Retinal pigment epithelial cell (primary cell): ENCODE measurements around the gene CUX1.

Source experiments
- DNase-seq: peaks from one replicate; pipeline ENCODE4 v3.0.0-alpha.2; 2010; ENCODE audit warnings: low read depth
- H3K4me3 ChIP-seq: 2 replicates; pipeline ENCODE4 v1.5.1; 2011; ENCODE audit warnings: mild to moderate bottlenecking, low read length, control low read depth, moderate library complexity
- TF ChIP-seq, protein P1 (sequence below): conservative IDR thresholded peaks from 2 replicates; pipeline ENCODE4 v1.5.1; 2011; ENCODE audit warnings: low read depth, low read length, control low read depth, inconsistent platforms

Gene CUX1

DNA sequence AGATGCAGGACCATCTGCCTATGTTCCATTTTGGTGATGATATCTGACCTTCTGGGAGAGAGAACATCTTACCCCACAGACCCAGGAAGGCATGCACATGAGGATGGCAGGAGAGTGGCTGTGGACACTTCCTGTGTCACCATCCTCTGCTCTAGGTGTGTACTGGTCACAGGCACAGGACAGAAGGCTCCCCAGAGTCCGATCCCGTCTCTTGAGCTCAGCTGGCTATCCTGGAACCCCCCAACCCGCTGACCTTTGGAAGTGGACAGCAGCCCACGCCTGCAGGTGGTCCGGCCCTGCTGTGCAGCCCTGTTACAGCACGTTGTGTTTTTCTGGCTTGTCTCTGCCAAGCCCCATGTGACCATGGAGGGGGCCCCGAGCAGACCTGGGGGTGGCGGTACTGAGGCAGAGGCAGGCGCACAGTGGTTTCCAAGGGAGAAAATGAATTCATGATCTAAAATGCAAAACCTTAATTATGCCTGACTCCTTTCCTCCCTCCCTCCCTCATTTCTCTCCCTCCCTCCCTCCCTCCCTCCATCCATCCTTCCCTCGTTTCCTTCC is 178.8 kb downstream of the CUX1 start:
- H3K4me3 ChIP-seq = no peak overlapping the region
- TF ChIP-seq, protein P1, sequence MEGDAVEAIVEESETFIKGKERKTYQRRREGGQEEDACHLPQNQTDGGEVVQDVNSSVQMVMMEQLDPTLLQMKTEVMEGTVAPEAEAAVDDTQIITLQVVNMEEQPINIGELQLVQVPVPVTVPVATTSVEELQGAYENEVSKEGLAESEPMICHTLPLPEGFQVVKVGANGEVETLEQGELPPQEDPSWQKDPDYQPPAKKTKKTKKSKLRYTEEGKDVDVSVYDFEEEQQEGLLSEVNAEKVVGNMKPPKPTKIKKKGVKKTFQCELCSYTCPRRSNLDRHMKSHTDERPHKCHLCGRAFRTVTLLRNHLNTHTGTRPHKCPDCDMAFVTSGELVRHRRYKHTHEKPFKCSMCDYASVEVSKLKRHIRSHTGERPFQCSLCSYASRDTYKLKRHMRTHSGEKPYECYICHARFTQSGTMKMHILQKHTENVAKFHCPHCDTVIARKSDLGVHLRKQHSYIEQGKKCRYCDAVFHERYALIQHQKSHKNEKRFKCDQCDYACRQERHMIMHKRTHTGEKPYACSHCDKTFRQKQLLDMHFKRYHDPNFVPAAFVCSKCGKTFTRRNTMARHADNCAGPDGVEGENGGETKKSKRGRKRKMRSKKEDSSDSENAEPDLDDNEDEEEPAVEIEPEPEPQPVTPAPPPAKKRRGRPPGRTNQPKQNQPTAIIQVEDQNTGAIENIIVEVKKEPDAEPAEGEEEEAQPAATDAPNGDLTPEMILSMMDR = no peak
- DNase-seq = no peak

DNA sequence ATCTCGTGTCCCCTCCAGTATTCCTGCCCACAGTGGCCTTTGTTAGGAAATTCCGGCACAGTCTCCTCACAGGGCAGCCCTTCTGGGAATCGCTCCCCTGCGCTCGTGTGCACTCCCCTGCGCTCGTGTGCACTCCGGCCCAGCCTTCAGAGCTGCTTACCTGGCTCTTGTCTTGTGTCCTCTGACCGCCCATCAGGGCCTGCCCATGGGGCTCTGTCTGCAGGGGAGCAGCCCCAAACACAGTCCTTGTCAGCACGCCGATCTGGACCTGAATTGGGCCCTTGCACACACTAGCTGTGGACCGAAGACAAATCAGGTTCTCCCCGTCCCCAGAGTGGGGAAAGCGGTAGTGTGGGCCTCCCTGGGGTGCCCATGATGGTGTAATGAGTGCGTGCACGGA is 179.4 kb downstream of the CUX1 start:
- TF ChIP-seq, protein P1 = no peak
- H3K4me3 ChIP-seq = no peak overlapping the region
- DNase-seq = no peak

DNA sequence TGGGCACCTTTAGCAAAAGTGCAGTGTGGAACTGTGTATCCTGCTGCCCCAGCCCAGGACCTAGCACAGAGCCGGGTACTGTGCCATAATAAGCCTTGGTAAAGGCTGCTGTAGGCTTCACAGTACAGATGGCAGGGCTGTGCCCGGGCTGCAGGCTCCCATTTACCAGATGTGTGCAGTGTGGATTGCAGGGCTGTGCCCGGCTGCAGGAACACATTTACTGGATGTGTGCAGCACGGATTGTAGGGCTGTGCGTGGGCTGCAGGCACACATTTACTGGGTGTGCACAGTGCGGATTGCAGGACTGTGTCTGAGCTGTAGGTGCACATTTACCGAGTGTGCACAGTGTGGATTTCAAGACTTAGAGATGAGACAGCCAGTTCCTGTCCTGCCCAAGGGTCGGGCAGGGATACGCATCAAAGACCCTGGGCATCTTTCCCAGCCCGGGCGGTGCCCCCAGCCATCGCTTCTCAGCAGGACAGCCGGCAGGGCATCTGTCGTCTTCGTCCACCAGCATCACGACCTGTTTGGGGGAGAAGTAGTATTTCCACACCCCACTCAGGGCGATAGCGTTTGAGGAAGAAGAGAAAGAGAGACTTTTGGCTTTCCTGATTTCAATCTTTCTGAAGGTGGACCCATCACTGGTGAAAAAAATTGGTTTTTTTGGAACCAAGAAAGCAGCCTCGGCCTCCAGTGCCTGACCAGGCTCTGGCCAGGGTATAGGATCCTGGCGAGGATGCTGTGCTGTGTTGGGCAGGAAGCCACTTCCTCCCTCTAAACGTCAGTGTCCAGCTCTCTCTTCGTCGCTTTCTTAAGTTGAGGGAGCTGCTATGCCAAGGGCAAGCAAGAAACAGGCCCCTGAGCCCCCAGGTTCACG is 180.8 kb downstream of the CUX1 start:
- TF ChIP-seq, protein P1 = no peak
- DNase-seq = no peak
- no peak overlapping the region for H3K4me3 ChIP-seq

DNA sequence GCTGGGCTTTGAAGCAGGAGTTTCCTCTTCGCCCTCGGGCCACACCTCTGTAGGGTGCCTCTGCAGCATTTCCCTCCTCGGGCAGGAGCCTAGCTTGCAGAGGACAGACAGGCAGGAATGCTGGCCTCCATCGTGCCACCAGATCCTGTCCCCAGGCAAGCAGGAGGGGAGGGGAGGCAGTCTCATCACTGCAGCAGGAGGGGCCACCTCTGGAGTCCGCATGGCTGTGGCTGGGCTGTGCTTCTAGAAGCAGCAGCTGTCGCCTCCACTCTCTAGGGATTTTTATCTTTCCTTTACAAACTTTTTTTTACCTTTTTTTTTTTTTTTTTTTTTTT is 181.4 kb downstream of the CUX1 start:
- TF ChIP-seq, protein P1 = no peak
- H3K4me3 ChIP-seq = no peak overlapping the region
- no peak for DNase-seq

DNA sequence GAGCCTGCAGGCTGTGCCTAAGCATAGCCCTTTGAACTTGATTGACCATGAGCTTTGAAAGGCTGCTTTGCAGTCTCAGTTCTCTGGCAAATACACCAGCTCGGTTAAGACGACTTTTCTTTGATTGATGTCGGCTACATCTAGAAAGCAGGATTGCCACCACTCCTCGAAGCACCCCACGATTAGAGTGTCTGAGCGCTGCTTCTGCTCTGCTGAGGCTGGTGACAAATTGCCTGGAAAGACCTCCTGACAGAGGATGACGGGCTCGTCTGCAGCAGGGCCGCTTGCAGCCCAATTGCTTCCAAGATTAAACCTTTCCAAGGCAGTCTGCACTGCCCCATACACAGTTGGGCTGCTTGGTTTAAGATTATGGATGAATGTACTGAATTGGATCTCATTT is 182.0 kb downstream of the CUX1 start:
- no peak for DNase-seq
- TF ChIP-seq, protein P1 = no peak
- H3K4me3 ChIP-seq = no peak overlapping the region

DNA sequence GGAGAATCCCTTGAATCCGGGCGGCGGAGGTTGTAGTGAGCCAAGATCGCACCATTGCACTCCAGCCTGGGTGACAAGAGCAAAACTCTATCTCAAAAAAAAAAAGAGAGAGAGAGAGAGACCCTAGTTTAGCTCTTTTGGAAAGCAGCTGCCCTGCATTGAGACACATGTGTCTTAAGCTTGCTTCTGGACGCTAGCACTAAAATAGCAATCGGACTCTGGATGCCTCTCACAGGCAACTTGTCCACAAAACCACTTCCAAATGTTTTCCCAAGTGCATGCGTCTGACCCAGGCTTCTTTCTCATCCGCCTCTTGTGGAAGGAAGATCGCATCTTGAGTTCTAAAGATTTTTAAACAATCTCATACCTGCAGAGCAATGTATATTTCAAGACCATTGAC is 182.7 kb downstream of the CUX1 start:
- H3K4me3 ChIP-seq = no peak overlapping the region
- TF ChIP-seq, protein P1 = no peak
- DNase-seq = no peak

DNA sequence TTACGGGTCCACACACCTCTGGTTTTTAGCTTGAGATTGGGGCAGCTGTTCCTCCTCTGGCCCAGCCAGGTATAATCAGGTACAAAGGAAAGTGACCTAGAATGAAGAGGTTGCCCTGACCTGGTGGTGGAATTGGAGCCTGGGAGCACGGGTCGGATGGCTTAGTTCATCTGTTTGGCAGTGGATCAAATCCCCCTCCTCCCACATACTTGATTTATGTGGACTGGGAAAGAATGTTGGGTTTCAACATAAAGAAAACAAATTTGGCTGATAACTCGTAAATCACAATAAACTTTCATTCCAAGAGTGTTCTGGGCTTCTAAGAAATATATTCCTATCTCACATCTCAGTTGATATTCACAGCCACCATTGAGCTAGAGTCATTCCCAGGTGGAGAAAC is 186.8 kb downstream of the CUX1 start:
- H3K4me3 ChIP-seq = no peak overlapping the region
- no peak for DNase-seq
- TF ChIP-seq, protein P1 = no peak
